ENCODE results near the gene CORO1A.

Gene CORO1A

GRCh38 chr16:30147843-30148510, 35.4 kb upstream of the CORO1A start:
- TF ChIP-seq CTCF (IDR thresholded peaks at IDR 0.05; ENCODE audit: insufficient read depth, low read length, poor library complexity, severe bottlenecking): no peak
- DNase-seq (ENCODE audit: extremely low read depth, insufficient read length): no peak
- Histone ChIP-seq H3K36me3 (ENCODE audit: control insufficient read depth, insufficient read depth, low read length) (no peaks in the 10 kb centered on the region), H3K4me3 (replicated peaks; ENCODE audit: low read depth, low read length) (no peak overlapping the region), H3K27me3 (replicated peaks; ENCODE audit: control insufficient read depth, insufficient read depth, low read length) (no peaks in the 10 kb centered on the region)

- no peak for TF ChIP-seq CTCF (IDR thresholded peaks at IDR 0.05; ENCODE audit: insufficient read depth, low read length, poor library complexity, severe bottlenecking)
- Histone ChIP-seq H3K36me3 (ENCODE audit: control insufficient read depth, insufficient read depth, low read length) (no peaks in the 10 kb centered on the region), H3K27me3 (replicated peaks; ENCODE audit: control insufficient read depth, insufficient read depth, low read length) (no peaks in the 10 kb centered on the region), H3K4me3 (replicated peaks; ENCODE audit: low read depth, low read length) (no peak overlapping the region)
- DNase-seq (ENCODE audit: extremely low read depth, insufficient read length): no peak
These were observed 34.0 kb upstream of the CORO1A start for GRCh38 chr16:30149250-30149930.

- no peak for DNase-seq (ENCODE audit: extremely low read depth, insufficient read length)
- no peaks in the 10 kb centered on the region for H3K27me3 ChIP-seq (replicated peaks; ENCODE audit: control insufficient read depth, insufficient read depth, low read length)
- H3K4me3 ChIP-seq (replicated peaks; ENCODE audit: low read depth, low read length): no peak overlapping the region
- no peak for TF ChIP-seq CTCF (IDR thresholded peaks at IDR 0.05; ENCODE audit: insufficient read depth, low read length, poor library complexity, severe bottlenecking)
- H3K36me3 ChIP-seq (ENCODE audit: control insufficient read depth, insufficient read depth, low read length): no peaks in the 10 kb centered on the region
These were observed 32.3 kb upstream of the CORO1A start for GRCh38 chr16:30151091-30151490.

- no peak for DNase-seq (ENCODE audit: extremely low read depth, insufficient read length)
- H3K4me3 ChIP-seq (replicated peaks; ENCODE audit: low read depth, low read length): no peak overlapping the region
- no peaks in the 10 kb centered on the region for H3K36me3 ChIP-seq (ENCODE audit: control insufficient read depth, insufficient read depth, low read length)
- no peaks in the 10 kb centered on the region for H3K27me3 ChIP-seq (replicated peaks; ENCODE audit: control insufficient read depth, insufficient read depth, low read length)
- TF ChIP-seq CTCF (IDR thresholded peaks at IDR 0.05; ENCODE audit: insufficient read depth, low read length, poor library complexity, severe bottlenecking): no peak
These were observed 30.9 kb upstream of the CORO1A start for GRCh38 chr16:30152517-30152916.

- no peaks in the 10 kb centered on the region for H3K36me3 ChIP-seq (ENCODE audit: control insufficient read depth, insufficient read depth, low read length)
- TF ChIP-seq CTCF (IDR thresholded peaks at IDR 0.05; ENCODE audit: insufficient read depth, low read length, poor library complexity, severe bottlenecking): no peak
- H3K27me3 ChIP-seq (replicated peaks; ENCODE audit: control insufficient read depth, insufficient read depth, low read length): no peaks in the 10 kb centered on the region
- no peak for DNase-seq (ENCODE audit: extremely low read depth, insufficient read length)
- H3K4me3 ChIP-seq (replicated peaks; ENCODE audit: low read depth, low read length): no peak overlapping the region
These were observed 28.2 kb upstream of the CORO1A start for GRCh38 chr16:30155188-30155587.

Data from GM06990 (cell line).